ENCODE data around the gene SLC5A11. TPM values are rescaled to one million over a fixed set of nuclear protein-coding genes. Genes with fewer than 3 reads are reported as not detected.

The SLC5A11 gene
- total RNA-seq, 1 experiment from 2014 or later, result 0.51 TPM

DNA sequence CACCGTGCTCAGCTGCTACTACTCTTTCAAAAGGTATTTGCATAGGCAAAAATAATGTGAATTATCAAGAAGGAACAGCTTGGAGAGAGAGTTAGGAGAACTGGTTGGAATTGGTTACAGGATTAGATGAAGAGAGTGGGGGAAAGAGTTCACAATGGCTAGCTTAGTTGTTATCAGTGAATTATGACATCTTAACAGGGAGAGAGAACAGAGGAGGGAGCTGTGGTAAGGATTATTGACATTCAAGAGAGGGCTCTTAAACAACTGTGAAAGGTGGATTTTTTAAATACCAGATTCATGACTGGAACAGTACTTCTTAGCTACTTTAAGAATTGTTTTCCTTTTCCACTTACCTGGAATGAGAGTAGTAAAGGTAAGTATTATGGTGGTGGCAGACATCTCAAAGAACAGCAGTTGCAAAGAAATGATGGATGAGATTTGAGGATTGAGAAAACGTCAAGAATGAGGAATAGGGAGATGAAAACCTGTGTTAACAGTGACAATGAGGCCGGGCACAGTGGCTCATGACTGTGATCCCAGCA is 43.9 kb upstream of the SLC5A11 start:
- no peaks in the 10 kb centered on the region for H3F3A ChIP-seq (ENCODE audit: low read length, unreplicated experiment)
- no peak overlapping the region for H2AFZ ChIP-seq (ENCODE audit: low read length)
- no peaks in the 10 kb centered on the region for H3K27me3 ChIP-seq (ENCODE audit: low read length)
- no peaks in the 10 kb centered on the region for H3K9me3 ChIP-seq (ENCODE audit: low read length)
- no peak for ATAC-seq
- H3K9me2 ChIP-seq (replicated peaks; ENCODE audit: low read length), result no peaks in the 10 kb centered on the region
- BruUV-seq (replicated peaks), result no TSS peak
- no peak overlapping the region for H3K4me3 ChIP-seq (ENCODE audit: low read length)
- ChIA-PET POLR2A (ENCODE audit: unreplicated experiment) (no interaction called here), CTCF (no interaction called here)
- H3K27ac ChIP-seq (ENCODE audit: low read length), result no peak overlapping the region
- peaks cover 56% of the 10 kb centered on the region for H3K36me3 ChIP-seq (ENCODE audit: low read depth, low read length)
- no peak overlapping the region for H3K4me2 ChIP-seq (ENCODE audit: low read length)
- no peak for DNase-seq
- no peaks in the 10 kb centered on the region for H3K79me2 ChIP-seq (ENCODE audit: low read length)
- H3K9ac ChIP-seq (ENCODE audit: low read length), result no peak overlapping the region
- H3K4me1 ChIP-seq (ENCODE audit: insufficient read depth, low read length), result no peaks in the 10 kb centered on the region
- intact Hi-C loops (cut with micrococcal nuclease), result loop anchor here (5.0 kb wide), 1 partner anchor 220 kb away; no protein-coding TSS in a partner anchor
- H4K20me1 ChIP-seq (ENCODE audit: low read length), result no peaks in the 10 kb centered on the region
- no peak for TF ChIP-seq EZH2 (IDR thresholded peaks at IDR 0.05; ENCODE audit: low read length, unreplicated experiment)
- no peak for TF ChIP-seq EZH2phosphoT487 (IDR thresholded peaks at IDR 0.05; ENCODE audit: borderline replicate concordance, low read length)
- TF ChIP-seq, protein P1, sequence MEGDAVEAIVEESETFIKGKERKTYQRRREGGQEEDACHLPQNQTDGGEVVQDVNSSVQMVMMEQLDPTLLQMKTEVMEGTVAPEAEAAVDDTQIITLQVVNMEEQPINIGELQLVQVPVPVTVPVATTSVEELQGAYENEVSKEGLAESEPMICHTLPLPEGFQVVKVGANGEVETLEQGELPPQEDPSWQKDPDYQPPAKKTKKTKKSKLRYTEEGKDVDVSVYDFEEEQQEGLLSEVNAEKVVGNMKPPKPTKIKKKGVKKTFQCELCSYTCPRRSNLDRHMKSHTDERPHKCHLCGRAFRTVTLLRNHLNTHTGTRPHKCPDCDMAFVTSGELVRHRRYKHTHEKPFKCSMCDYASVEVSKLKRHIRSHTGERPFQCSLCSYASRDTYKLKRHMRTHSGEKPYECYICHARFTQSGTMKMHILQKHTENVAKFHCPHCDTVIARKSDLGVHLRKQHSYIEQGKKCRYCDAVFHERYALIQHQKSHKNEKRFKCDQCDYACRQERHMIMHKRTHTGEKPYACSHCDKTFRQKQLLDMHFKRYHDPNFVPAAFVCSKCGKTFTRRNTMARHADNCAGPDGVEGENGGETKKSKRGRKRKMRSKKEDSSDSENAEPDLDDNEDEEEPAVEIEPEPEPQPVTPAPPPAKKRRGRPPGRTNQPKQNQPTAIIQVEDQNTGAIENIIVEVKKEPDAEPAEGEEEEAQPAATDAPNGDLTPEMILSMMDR (conservative IDR thresholded peaks at IDR 0.05; ENCODE audit: low read depth, low read length), result no peak

DNA sequence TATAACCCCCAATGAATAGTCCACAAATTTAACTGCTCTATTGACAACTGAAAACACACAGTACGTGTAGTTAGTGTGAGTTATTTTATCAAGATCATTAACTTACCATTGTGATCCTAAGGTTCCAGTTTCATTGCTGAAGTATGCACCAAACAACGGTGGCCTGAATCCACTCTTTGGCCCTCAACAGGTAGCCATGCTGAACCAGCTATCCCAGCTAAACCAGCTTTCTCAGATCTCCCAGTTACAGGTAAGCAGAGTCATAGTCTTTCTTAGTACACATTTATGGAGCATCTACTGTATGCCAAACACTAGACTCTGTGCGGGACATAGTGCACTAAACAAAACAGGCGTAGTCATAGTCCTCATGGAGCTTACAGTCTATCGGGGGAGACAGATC is 40.3 kb upstream of the SLC5A11 start:
- Histone ChIP-seq H3F3A (ENCODE audit: low read length, unreplicated experiment) (no peaks in the 10 kb centered on the region), H3K4me3 (ENCODE audit: low read length) (no peak overlapping the region), H3K9ac (ENCODE audit: low read length) (no peak overlapping the region), H3K27ac (ENCODE audit: low read length) (no peak overlapping the region), H3K4me2 (ENCODE audit: low read length) (no peak overlapping the region), H3K27me3 (ENCODE audit: low read length) (no peaks in the 10 kb centered on the region), H2AFZ (ENCODE audit: low read length) (no peak overlapping the region), H3K79me2 (ENCODE audit: low read length) (no peaks in the 10 kb centered on the region), H3K9me3 (ENCODE audit: low read length) (no peaks in the 10 kb centered on the region), H3K36me3 (ENCODE audit: low read depth, low read length) (peaks cover 55% of the 10 kb centered on the region), H4K20me1 (ENCODE audit: low read length) (no peaks in the 10 kb centered on the region), H3K9me2 (replicated peaks; ENCODE audit: low read length) (no peaks in the 10 kb centered on the region), H3K4me1 (ENCODE audit: insufficient read depth, low read length) (no peaks in the 10 kb centered on the region)
- BruUV-seq (replicated peaks), result no TSS peak
- TF ChIP-seq, protein P1 (conservative IDR thresholded peaks at IDR 0.05; ENCODE audit: low read depth, low read length), result no peak
- TF ChIP-seq EZH2phosphoT487 (IDR thresholded peaks at IDR 0.05; ENCODE audit: borderline replicate concordance, low read length) (no peak), EZH2 (IDR thresholded peaks at IDR 0.05; ENCODE audit: low read length, unreplicated experiment) (no peak)
- intact Hi-C loops (cut with micrococcal nuclease), result no loop called here
- ChIA-PET CTCF (no interaction called here), POLR2A (ENCODE audit: unreplicated experiment) (no interaction called here)
- no peak for DNase-seq
- no peak for ATAC-seq

DNA sequence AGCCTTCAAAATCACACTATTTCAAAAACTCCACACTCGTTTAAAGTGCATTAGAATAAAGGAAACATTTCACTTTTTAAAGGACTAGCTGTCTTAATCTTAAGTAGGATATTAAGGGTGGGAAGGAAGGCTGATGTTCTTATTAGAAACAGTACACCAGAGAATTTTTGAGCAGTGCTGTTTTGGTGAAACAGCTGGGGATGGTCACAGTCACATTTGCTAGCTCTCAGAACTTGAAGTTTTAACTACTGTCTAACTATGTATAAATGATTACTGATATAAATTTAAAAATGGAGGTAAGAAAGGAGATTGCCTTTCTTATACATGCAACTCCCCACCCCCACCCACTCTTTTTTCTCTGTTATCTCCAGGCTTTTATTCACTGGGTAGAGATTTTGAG is 38.5 kb upstream of the SLC5A11 start:
- Histone ChIP-seq H3K9me2 (replicated peaks; ENCODE audit: low read length) (no peaks in the 10 kb centered on the region), H3K4me1 (ENCODE audit: insufficient read depth, low read length) (no peaks in the 10 kb centered on the region), H3K4me2 (ENCODE audit: low read length) (no peak overlapping the region), H3F3A (ENCODE audit: low read length, unreplicated experiment) (no peaks in the 10 kb centered on the region), H3K4me3 (ENCODE audit: low read length) (no peak overlapping the region), H3K27me3 (ENCODE audit: low read length) (no peaks in the 10 kb centered on the region), H4K20me1 (ENCODE audit: low read length) (no peaks in the 10 kb centered on the region), H3K27ac (ENCODE audit: low read length) (no peak overlapping the region), H2AFZ (ENCODE audit: low read length) (no peak overlapping the region), H3K9me3 (ENCODE audit: low read length) (no peaks in the 10 kb centered on the region), H3K79me2 (ENCODE audit: low read length) (no peaks in the 10 kb centered on the region), H3K36me3 (ENCODE audit: low read depth, low read length) (peaks cover 54% of the 10 kb centered on the region), H3K9ac (ENCODE audit: low read length) (no peak overlapping the region)
- ATAC-seq (no peak), DNase-seq (no peak)
- ChIA-PET CTCF (no interaction called here), POLR2A (ENCODE audit: unreplicated experiment) (no interaction called here)
- intact Hi-C loops (cut with micrococcal nuclease), result no loop called here
- TF ChIP-seq, protein P1 (conservative IDR thresholded peaks at IDR 0.05; ENCODE audit: low read depth, low read length), result no peak
- no peak for TF ChIP-seq EZH2phosphoT487 (IDR thresholded peaks at IDR 0.05; ENCODE audit: borderline replicate concordance, low read length)
- no peak for TF ChIP-seq EZH2 (IDR thresholded peaks at IDR 0.05; ENCODE audit: low read length, unreplicated experiment)
- no TSS peak for BruUV-seq (replicated peaks)
